BLaER1 (cell line): ENCODE measurements around the gene ITPKB.

Source experiments
- H3K27ac ChIP-seq: shearing (Covaris generic); formaldehyde crosslinking; 2 replicates; pipeline ENCODE4 v1.8.1; 2022
- H3K27me3 ChIP-seq: shearing (Covaris generic); formaldehyde crosslinking; 2 replicates; pipeline ENCODE4 v1.8.1; 2022
- H3K36me3 ChIP-seq: shearing (Covaris generic); formaldehyde crosslinking; 2 replicates; pipeline ENCODE4 v1.8.1; 2022
- H3K4me1 ChIP-seq: shearing (Covaris generic); formaldehyde crosslinking; 2 replicates; pipeline ENCODE4 v1.8.1; 2022
- H3K4me2 ChIP-seq: shearing (Covaris generic); formaldehyde crosslinking; 2 replicates; pipeline ENCODE4 v1.8.1; 2022
- H3K4me3 ChIP-seq: shearing (Covaris generic); formaldehyde crosslinking; 2 replicates; pipeline ENCODE4 v1.8.1; 2022
- H3K9ac ChIP-seq: shearing (Covaris generic); formaldehyde crosslinking; 2 replicates; pipeline ENCODE4 v1.8.1; 2022
- H3K9me3 ChIP-seq: shearing (Covaris generic); formaldehyde crosslinking; 2 replicates; pipeline ENCODE4 v1.8.1; 2022
- H4K20me1 ChIP-seq: shearing (Covaris generic); formaldehyde crosslinking; 2 replicates; pipeline ENCODE4 v1.8.1; 2022
- Cebpa-rat ChIP-seq: shearing (Covaris generic); IDR thresholded peaks from 2 replicates; pipeline ENCODE4 v1.8.1; 2022

The ITPKB gene

GRCh38 chr1:226688056-226688748 is 50.9 kb downstream of the ITPKB start:
- Histone ChIP-seq H3K9ac (peak overlapping the region; percentile 0; the same call in 1 of the 2 replicates), H3K27ac (peak overlapping the region; percentile 53), H3K36me3 (peaks cover 49% of the 10 kb centered on the region), H4K20me1 (peaks cover 92% of the 10 kb centered on the region), H3K9me3 (no peaks in the 10 kb centered on the region), H3K4me3 (no peak overlapping the region), H3K4me2 (peak overlapping the region; percentile 94), H3K4me1 (peaks cover 93% of the 10 kb centered on the region), H3K27me3 (no peaks in the 10 kb centered on the region)
- TF ChIP-seq Cebpa-rat, result no peak

GRCh38 chr1:226687426-226687825 is 51.7 kb downstream of the ITPKB start:
- H3K9ac ChIP-seq, result peak overlapping the region; percentile 58
- no peak for TF ChIP-seq Cebpa-rat
- H3K9me3 ChIP-seq, result no peaks in the 10 kb centered on the region
- peak overlapping the region; percentile 29; the same call in 1 of the 2 replicates for H3K4me3 ChIP-seq
- peaks cover 100% of the 10 kb centered on the region for H3K4me1 ChIP-seq
- peaks cover 47% of the 10 kb centered on the region for H3K36me3 ChIP-seq
- no peaks in the 10 kb centered on the region for H3K27me3 ChIP-seq
- peak overlapping the region; percentile 53 for H3K27ac ChIP-seq
- H4K20me1 ChIP-seq, result peaks cover 92% of the 10 kb centered on the region
- H3K4me2 ChIP-seq, result peak overlapping the region; percentile 94

- H3K4me3 ChIP-seq, result peak overlapping the region; percentile 29
- peaks cover 41% of the 10 kb centered on the region for H3K36me3 ChIP-seq
- TF ChIP-seq Cebpa-rat, result no peak
- H3K27me3 ChIP-seq, result no peaks in the 10 kb centered on the region
- peak overlapping the region; percentile 58 for H3K9ac ChIP-seq
- H3K27ac ChIP-seq, result peak overlapping the region; percentile 53
- H3K4me1 ChIP-seq, result peaks cover 100% of the 10 kb centered on the region
- H3K9me3 ChIP-seq, result no peaks in the 10 kb centered on the region
- peak overlapping the region; percentile 94 for H3K4me2 ChIP-seq
- peaks cover 92% of the 10 kb centered on the region for H4K20me1 ChIP-seq
Observed at GRCh38 chr1:226686440-226687425, 52.3 kb downstream of the ITPKB start.

GRCh38 chr1:226685196-226685820 is 53.8 kb downstream of the ITPKB start:
- H3K9ac ChIP-seq, result no peak overlapping the region
- no peak for TF ChIP-seq Cebpa-rat
- no peak overlapping the region; the same call in 1 of the 2 replicates for H3K27ac ChIP-seq
- H3K4me2 ChIP-seq, result peak overlapping the region; percentile 94
- H3K9me3 ChIP-seq, result no peaks in the 10 kb centered on the region
- peaks cover 34% of the 10 kb centered on the region for H3K36me3 ChIP-seq
- peaks cover 93% of the 10 kb centered on the region for H4K20me1 ChIP-seq
- H3K27me3 ChIP-seq, result no peaks in the 10 kb centered on the region
- H3K4me3 ChIP-seq, result no peak overlapping the region
- H3K4me1 ChIP-seq, result peaks cover 100% of the 10 kb centered on the region

- no peak overlapping the region for H3K9ac ChIP-seq
- 0 out of 2 replicates have a peak overlapping the region, but pooled peaks have one; percentile 25 for H3K27ac ChIP-seq
- peaks cover 88% of the 10 kb centered on the region for H4K20me1 ChIP-seq
- H3K4me2 ChIP-seq, result peak overlapping the region; percentile 94
- H3K4me1 ChIP-seq, result peaks cover 100% of the 10 kb centered on the region
- H3K4me3 ChIP-seq, result no peak overlapping the region
- no peak for TF ChIP-seq Cebpa-rat
- H3K9me3 ChIP-seq, result no peaks in the 10 kb centered on the region
- no peaks in the 10 kb centered on the region for H3K27me3 ChIP-seq
- peaks cover 27% of the 10 kb centered on the region for H3K36me3 ChIP-seq
Observed at GRCh38 chr1:226684026-226684425, 55.1 kb downstream of the ITPKB start.

- Histone ChIP-seq H3K4me3 (no peak overlapping the region), H3K4me2 (0 out of 2 replicates have a peak overlapping the region, but pooled peaks have one; percentile 94), H3K4me1 (peaks cover 100% of the 10 kb centered on the region), H4K20me1 (peaks cover 88% of the 10 kb centered on the region), H3K9me3 (no peaks in the 10 kb centered on the region), H3K36me3 (peaks cover 27% of the 10 kb centered on the region), H3K9ac (no peak overlapping the region), H3K27ac (no peak overlapping the region), H3K27me3 (no peaks in the 10 kb centered on the region)
- TF ChIP-seq Cebpa-rat, result no peak
Observed at GRCh38 chr1:226682871-226683814, 55.9 kb downstream of the ITPKB start.

- no peak for TF ChIP-seq Cebpa-rat
- peaks cover 100% of the 10 kb centered on the region for H3K4me1 ChIP-seq
Observed at GRCh38 chr1:226681652-226682493, 57.2 kb downstream of the ITPKB start.

GRCh38 chr1:226680653-226681052 is 58.4 kb downstream of the ITPKB start:
- H3K4me1 ChIP-seq, result peaks cover 100% of the 10 kb centered on the region
- no peak for TF ChIP-seq Cebpa-rat
- peak overlapping the region; percentile 94 for H3K4me2 ChIP-seq
- H3K27ac ChIP-seq, result peak overlapping the region; percentile 79
- H3K9me3 ChIP-seq, result no peaks in the 10 kb centered on the region
- peaks cover 88% of the 10 kb centered on the region for H4K20me1 ChIP-seq
- no peaks in the 10 kb centered on the region for H3K27me3 ChIP-seq
- peaks cover 25% of the 10 kb centered on the region for H3K36me3 ChIP-seq
- peak overlapping the region; percentile 75; the same call in 1 of the 2 replicates for H3K9ac ChIP-seq
- peak overlapping the region; percentile 63; the same call in 1 of the 2 replicates for H3K4me3 ChIP-seq

More at GRCh38 chr1:226681652-226682493, 57.2 kb downstream of the ITPKB start:
- Histone ChIP-seq H3K9ac (no peak overlapping the region), H3K4me3 (no peak overlapping the region), H3K27ac (no peak overlapping the region), H3K9me3 (no peaks in the 10 kb centered on the region), H3K36me3 (peaks cover 27% of the 10 kb centered on the region), H3K4me2 (no peak overlapping the region), H3K27me3 (no peaks in the 10 kb centered on the region), H4K20me1 (peaks cover 88% of the 10 kb centered on the region)
